HT1080 (cell line): ENCODE results near the gene MCU. TPM values are rescaled to one million over a fixed set of nuclear protein-coding genes. Genes with fewer than 3 reads are reported as not detected.
"Not testable (repeated sequence)": the region's sequence is repeated elsewhere in the genome, so short reads cannot be mapped to it uniquely, and the experiment has no call there.

ENCODE experiments used
- DNase-seq: peaks from one replicate; pipeline ENCODE4 v3.0.0-alpha.2; 2015; ENCODE audit warnings: low read depth
- total RNA-seq: library from RNA; depleted of rRNA; stranded (reverse); fragments of >200 nt; shearing (Covaris generic); gene quantifications from 2 replicates; pipeline ENCODE4 v1.2.3, GENCODE V29; 2014

Gene MCU
- total RNA-seq, 1 experiment from 2014 or later, result 26.7 TPM

- no peak for DNase-seq
Observed at GRCh38 chr10:72728462-72728861, 36.5 kb downstream of the MCU start.

- no peak for DNase-seq
Observed at GRCh38 chr10:72729528-72729927, 37.6 kb downstream of the MCU start.

GRCh38 chr10:72730479-72730878, 38.5 kb downstream of the MCU start:
- no peak for DNase-seq

- no peak for DNase-seq
Observed at GRCh38 chr10:72731916-72732419, 40.0 kb downstream of the MCU start.

GRCh38 chr10:72732521-72732920, 40.6 kb downstream of the MCU start:
- no peak for DNase-seq

- no peak for DNase-seq
Observed at GRCh38 chr10:72733989-72734388, 42.0 kb downstream of the MCU start.

GRCh38 chr10:72735288-72735936, 43.5 kb downstream of the MCU start:
- no peak for DNase-seq

- DNase-seq, result no peak
Observed at GRCh38 chr10:72736176-72736827, 44.4 kb downstream of the MCU start.

- DNase-seq, result no peak
Observed at GRCh38 chr10:72736828-72737220, 44.9 kb downstream of the MCU start.

- not testable (repeated sequence) for DNase-seq
Observed at GRCh38 chr10:72737357-72737756, 45.4 kb downstream of the MCU start.

- no peak for DNase-seq
Observed at GRCh38 chr10:72738486-72738885, 46.5 kb downstream of the MCU start.

- peak; percentile 56 for DNase-seq
Observed at GRCh38 chr10:72740528-72740927, 48.6 kb downstream of the MCU start.

GRCh38 chr10:72742092-72742491, 50.1 kb downstream of the MCU start:
- no peak for DNase-seq

GRCh38 chr10:72742797-72743196, 50.9 kb downstream of the MCU start:
- no peak for DNase-seq

GRCh38 chr10:72744566-72744965, 52.6 kb downstream of the MCU start:
- DNase-seq, result no peak

GRCh38 chr10:72746426-72747363, 54.8 kb downstream of the MCU start:
- DNase-seq, result no peak

- no peak for DNase-seq
Observed at GRCh38 chr10:72747521-72747920, 55.6 kb downstream of the MCU start.

- DNase-seq, result no peak
Observed at GRCh38 chr10:72753760-72754231, 61.9 kb downstream of the MCU start.

- no peak for DNase-seq
Observed at GRCh38 chr10:72754275-72755032, 62.5 kb downstream of the MCU start.

GRCh38 chr10:72756674-72757385, 64.9 kb downstream of the MCU start:
- DNase-seq, result no peak
